Keratinocyte (primary cell): ENCODE results near the gene TMEM63B. TPM values are rescaled to one million over a fixed set of nuclear protein-coding genes. Genes with fewer than 3 reads are reported as not detected.

Source experiments
- DNase-seq: peaks from one replicate; pipeline ENCODE4 v3.0.0-alpha.2; 2011; ENCODE audit warnings: low read depth, missing footprints, low spot score
- FAIRE-seq: peaks from 2 replicates; lab custom pipeline; 2011; peaks lifted over from hg19 to GRCh38; lab: Jason Lieb, UNC
- H2AFZ ChIP-seq: 2 replicates; pipeline ENCODE4 v1.6.0; 2012; ENCODE audit warnings: low read length, control low read depth, inconsistent platforms; ENCODE audit not compliant: control insufficient read depth
- H3K27ac ChIP-seq: 2 replicates; pipeline ENCODE4 v1.5.1; 2011; ENCODE audit warnings: low read length; ENCODE audit not compliant: control insufficient read depth, insufficient read depth
- H3K27me3 ChIP-seq: 3 replicates; pipeline ENCODE4 v1.6.0; 2011; ENCODE audit warnings: low read length; ENCODE audit not compliant: control insufficient read depth, insufficient read depth; ENCODE audit errors: extremely low read depth
- H3K36me3 ChIP-seq, 2 experiments: 2 replicates in 1 of 2; 3 replicates in 1 of 2; pipeline ENCODE4 v1.5.1; 2011; ENCODE audit warnings: low read length in 2 of 2, mild to moderate bottlenecking in 1 of 2; ENCODE audit not compliant: control insufficient read depth in 2 of 2, insufficient read depth in 2 of 2; ENCODE audit errors: extremely low read depth in 1 of 2
- H3K4me1 ChIP-seq: 3 replicates; pipeline ENCODE4 v1.5.1; 2011; ENCODE audit warnings: low read length; ENCODE audit not compliant: control insufficient read depth, insufficient read depth; ENCODE audit errors: extremely low read depth
- H3K4me2 ChIP-seq: 3 replicates; pipeline ENCODE4 v1.6.0; 2011; ENCODE audit warnings: low read depth, low read length; ENCODE audit not compliant: control insufficient read depth, insufficient read depth; ENCODE audit errors: extremely low read depth
- H3K4me3 ChIP-seq, 3 experiments: fragments of 200-600 bp in 1 of 3; sonication (generic) in 1 of 3; 2 replicates in 2 of 3; 3 replicates in 1 of 3; pipeline ENCODE4 v1.5.1; 2011 to 2016; ENCODE audit warnings: low read length in 3 of 3, mild to moderate bottlenecking in 3 of 3, control low read depth in 2 of 3, inconsistent platforms in 1 of 3, low read depth in 1 of 3, mixed read lengths in 1 of 3, mixed run types in 1 of 3, moderate library complexity in 1 of 3; ENCODE audit not compliant: control insufficient read depth in 2 of 3, insufficient read depth in 2 of 3; ENCODE audit errors: extremely low read depth in 1 of 3
- H3K79me2 ChIP-seq: 2 replicates; pipeline ENCODE4 v1.6.0; 2012; ENCODE audit warnings: low read length; ENCODE audit not compliant: control insufficient read depth, insufficient read depth
- H3K9ac ChIP-seq: 3 replicates; pipeline ENCODE4 v1.6.0; 2011; ENCODE audit warnings: low read length; ENCODE audit not compliant: control insufficient read depth, insufficient read depth; ENCODE audit errors: extremely low read depth
- H3K9me1 ChIP-seq: 3 replicates; pipeline ENCODE4 v1.6.0; 2011; ENCODE audit warnings: low read length; ENCODE audit not compliant: control insufficient read depth, insufficient read depth; ENCODE audit errors: extremely low read depth
- H3K9me3 ChIP-seq: 2 replicates; pipeline ENCODE4 v1.5.1; 2012; ENCODE audit warnings: low read depth, low read length; ENCODE audit not compliant: control insufficient read depth
- H4K20me1 ChIP-seq: 3 replicates; pipeline ENCODE4 v1.6.0; 2011; ENCODE audit warnings: low read length; ENCODE audit not compliant: control insufficient read depth, insufficient read depth; ENCODE audit errors: extremely low read depth
- CTCF ChIP-seq, 3 experiments: IDR thresholded peaks in 1 of 3; conservative IDR thresholded peaks in 1 of 3; optimal IDR thresholded peaks in 1 of 3; 2 replicates in 2 of 3; 3 replicates in 1 of 3; pipeline versions ENCODE3 to v1.5.1; 2011; ENCODE audit warnings: low read length in 3 of 3, mild to moderate bottlenecking in 3 of 3, moderate library complexity in 2 of 3, control low read depth in 1 of 3, inconsistent platforms in 1 of 3; ENCODE audit not compliant: insufficient read depth in 2 of 3; ENCODE audit errors: extremely low read depth in 1 of 3
- EZH2 ChIP-seq: IDR thresholded peaks from one replicate; pipeline ENCODE4 v1.6.1; 2012; ENCODE audit warnings: inconsistent platforms, mild to moderate bottlenecking, low read length, moderate library complexity
- dilution Hi-C: fragments of 300-500 bp; cut with MboI; formaldehyde crosslinking; loops from one replicate; pipeline ENCODE4 v1.7.0; 2020; ENCODE audit warnings: low sequenced_read_pairs; ENCODE audit not compliant: extremely low pct_ligation_motif_present
- polyA plus RNA-seq, 5 experiments: library from polyadenylated mRNA; depleted of rRNA in 3 of 5; stranded (reverse) in 3 of 5; stranded (forward) in 1 of 5; unstranded in 1 of 5; fragments of >200 nt; gene quantifications; 1 replicate in 1 of 5; 2 replicates in 3 of 5; 3 replicates in 1 of 5; pipeline versions ENCODE4 v1.2.1 to v1.2.3, GENCODE V29; 2011 to 2012; ENCODE audit warnings: missing spikeins in 2 of 5, low read depth in 1 of 5, low replicate concordance in 1 of 5

Gene TMEM63B
- polyA plus RNA-seq, 1 donor (not counting 4 experiments of a cell fraction or from before 2014, with no cell fraction given) = 64.8 TPM

GRCh38 chr6:44145839-44146238 lies 18.5 kb downstream of the TMEM63B start:
- FAIRE-seq (no peak), DNase-seq (no peak)
- Histone ChIP-seq H3K36me3 (peaks cover 49 to 56% of the 10 kb centered on the region in 2 experiments), H3K9ac (no peak overlapping the region), H3K9me3 (no peaks in the 10 kb centered on the region), H3K27ac (no peak overlapping the region), H3K4me3 (no peak overlapping the region), H3K9me1 (no peaks in the 10 kb centered on the region), H3K4me2 (no peak overlapping the region), H3K27me3 (no peaks in the 10 kb centered on the region), H4K20me1 (no peaks in the 10 kb centered on the region), H3K79me2 (no peaks in the 10 kb centered on the region), H3K4me1 (no peaks in the 10 kb centered on the region), H2AFZ (no peak overlapping the region)
- no peak for TF ChIP-seq CTCF (optimal IDR thresholded peaks at IDR 0.05 in 1 of 3, IDR thresholded peaks at IDR 0.05 in 1 of 3, conservative IDR thresholded peaks at IDR 0.05 in 1 of 3; ENCODE audit: extremely low read depth in 1 of 3, insufficient read depth in 2 of 3, low read length in 3 of 3)
- no peak for TF ChIP-seq EZH2
- dilution Hi-C loops = no loop called here

- Histone ChIP-seq H3K4me2 (no peak overlapping the region), H4K20me1 (no peaks in the 10 kb centered on the region), H3K4me1 (no peaks in the 10 kb centered on the region), H3K9ac (no peak overlapping the region), H3K27me3 (no peaks in the 10 kb centered on the region), H3K4me3 (no peak overlapping the region), H3K9me3 (no peaks in the 10 kb centered on the region), H3K27ac (no peak overlapping the region), H2AFZ (no peak overlapping the region), H3K36me3 (peaks cover 47 to 52% of the 10 kb centered on the region in 2 experiments), H3K9me1 (no peaks in the 10 kb centered on the region), H3K79me2 (no peaks in the 10 kb centered on the region)
- FAIRE-seq = no peak
- no peak for TF ChIP-seq EZH2
- TF ChIP-seq CTCF (optimal IDR thresholded peaks at IDR 0.05 in 1 of 3, IDR thresholded peaks at IDR 0.05 in 1 of 3, conservative IDR thresholded peaks at IDR 0.05 in 1 of 3; ENCODE audit: extremely low read depth in 1 of 3, insufficient read depth in 2 of 3, low read length in 3 of 3) = no peak
- no peak for DNase-seq
- dilution Hi-C loops = no loop called here
Observed at GRCh38 chr6:44146685-44147084, 19.3 kb downstream of the TMEM63B start.
